Stimulated activated CD4-positive, alpha-beta T cell treated with anti-CD3 and anti-CD28 coated beads, Interleukin-1b, Interleukin-23, amount 100 ng/mL, for 1 hour (primary cell): ENCODE measurements around the gene PAK5.

Experiments used
- DNase-seq, 2 donors: peaks; one replicate each; pipeline ENCODE4 v3.0.0-alpha.2; 2020; ENCODE audit warnings: low read depth in 2 of 2

PAK5 gene

DNA sequence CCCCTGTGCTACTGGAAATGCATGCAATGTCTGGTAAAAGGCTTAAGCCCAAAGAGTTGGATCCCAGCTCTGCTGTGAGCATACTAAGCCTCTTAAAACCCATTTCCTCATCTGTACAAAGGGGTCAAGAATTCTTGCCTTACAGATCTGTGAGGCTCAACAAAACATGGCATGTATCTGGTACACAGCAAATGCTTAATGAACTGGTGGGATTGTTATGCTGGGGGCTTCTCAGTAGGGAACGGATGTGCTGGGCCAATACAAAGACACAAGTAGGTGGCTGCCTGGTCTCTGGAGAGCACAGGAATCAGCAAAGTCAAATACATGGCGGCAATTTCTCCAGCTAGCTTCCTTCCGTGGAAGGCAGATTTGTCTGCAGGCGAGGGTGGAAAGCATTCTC is 262.2 kb downstream of the PAK5 start:
- DNase-seq = no peak

DNA sequence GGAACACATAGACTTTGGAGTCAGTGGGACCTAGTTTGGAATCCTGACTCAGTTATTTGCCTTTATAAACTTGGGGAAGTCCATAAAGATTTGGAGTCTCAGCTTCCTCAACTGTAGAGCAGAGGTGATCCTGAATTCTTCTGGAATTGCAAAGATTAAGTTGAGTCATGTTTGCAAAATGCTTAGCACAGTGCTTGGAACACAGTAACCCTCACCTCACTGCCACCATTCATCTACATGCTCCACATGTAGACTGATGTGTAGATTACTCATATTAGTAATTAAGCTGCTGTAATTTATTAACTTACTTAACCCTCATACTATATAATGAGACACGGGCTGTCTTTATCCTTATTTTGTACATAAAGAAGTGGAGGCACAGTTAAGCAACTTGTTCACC is 263.0 kb downstream of the PAK5 start:
- no peak for DNase-seq

DNA sequence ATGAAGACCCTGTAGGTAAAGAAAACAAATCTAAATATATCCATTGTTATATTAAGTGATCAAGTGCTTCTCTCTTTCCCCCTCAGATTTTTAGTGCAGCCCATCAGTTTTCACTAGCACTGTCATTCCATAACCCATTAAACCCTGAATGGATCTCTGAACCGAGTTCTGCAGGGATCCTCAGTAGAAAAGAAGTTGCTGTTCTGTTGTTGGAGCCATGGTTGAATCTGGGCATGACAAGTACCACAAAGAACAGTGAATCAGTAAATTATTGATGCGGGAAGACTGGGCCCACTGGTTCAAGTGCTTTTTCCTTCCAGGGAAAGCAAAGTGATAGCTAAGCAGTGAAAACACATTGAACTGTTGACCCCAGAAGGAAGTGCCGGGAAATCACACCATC is 264.1 kb downstream of the PAK5 start:
- DNase-seq = no peak

DNA sequence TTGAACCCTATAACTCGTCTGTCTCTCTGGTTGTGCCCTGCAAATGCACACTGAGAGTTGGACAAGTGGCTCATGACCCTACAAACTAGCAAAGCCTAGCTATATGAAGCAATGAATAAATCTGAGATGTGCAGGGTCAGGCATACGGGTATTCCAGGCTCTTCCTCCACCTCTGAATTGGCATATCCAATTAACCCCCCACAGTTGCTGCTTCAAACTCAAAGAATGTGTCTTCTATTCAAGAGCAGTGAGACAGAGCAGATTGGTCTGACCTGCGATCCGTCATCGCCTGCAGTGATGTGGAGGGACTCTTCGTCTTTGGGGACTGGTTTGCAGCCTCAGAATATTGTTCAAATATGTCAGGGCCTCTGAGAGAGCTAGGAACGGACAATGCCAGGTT is 264.7 kb downstream of the PAK5 start:
- DNase-seq = no peak

DNA sequence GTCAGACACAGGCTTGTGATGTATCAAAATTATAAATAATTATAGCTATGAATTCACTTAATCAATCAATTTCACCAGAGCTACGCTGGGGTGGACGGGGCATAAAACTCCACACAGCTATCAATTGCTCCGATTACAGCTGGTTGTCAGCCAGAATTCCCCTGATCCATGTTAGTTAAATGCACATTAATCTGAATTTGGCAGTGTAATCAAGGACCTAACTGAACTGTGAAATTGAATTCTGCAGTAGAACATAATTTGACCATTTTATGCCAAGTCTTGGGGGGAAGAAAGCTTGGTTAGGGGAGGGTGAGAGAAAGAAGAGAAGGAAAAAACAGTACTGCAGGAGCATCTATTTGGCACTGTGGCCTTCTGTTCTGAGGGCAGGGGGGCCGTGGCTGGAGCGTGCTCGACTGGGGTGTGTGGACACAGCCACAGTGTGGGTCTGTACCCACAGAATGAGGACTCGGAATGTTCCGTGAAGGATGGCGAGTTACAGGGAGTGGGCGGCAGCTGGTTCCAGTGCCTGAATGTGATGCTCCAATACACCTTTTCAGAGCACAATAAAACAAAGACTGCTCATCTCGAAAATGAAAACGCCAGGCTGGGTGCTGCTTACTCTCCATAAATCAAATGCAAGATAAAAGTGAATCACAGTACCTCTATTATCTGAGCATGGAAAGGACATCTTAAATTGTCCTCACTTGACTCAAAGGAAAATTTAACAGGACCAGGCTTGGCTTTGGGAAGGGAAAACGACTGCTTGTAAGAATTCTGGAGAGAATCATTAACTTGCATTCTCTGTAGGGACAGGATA is 265.3 kb downstream of the PAK5 start:
- DNase-seq = no peak

DNA sequence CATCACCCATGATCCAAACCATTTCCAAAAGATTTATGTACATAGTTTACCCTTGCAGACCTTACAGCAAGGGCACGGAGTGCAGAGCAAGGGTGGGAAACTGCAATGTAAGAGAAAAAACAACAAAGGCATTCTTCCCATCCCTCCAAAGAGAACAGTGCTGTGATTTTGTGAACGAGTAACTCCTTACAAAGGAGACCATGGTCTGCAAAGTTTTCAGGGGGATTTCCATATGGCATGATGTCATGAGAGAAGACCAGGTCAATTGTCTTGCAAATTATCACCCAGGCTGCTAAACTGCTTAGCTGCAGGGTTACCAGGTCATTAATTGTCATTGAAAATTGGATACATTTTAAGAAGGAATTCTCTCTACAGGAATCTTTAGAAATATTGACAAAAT is 266.2 kb downstream of the PAK5 start:
- DNase-seq = no peak

DNA sequence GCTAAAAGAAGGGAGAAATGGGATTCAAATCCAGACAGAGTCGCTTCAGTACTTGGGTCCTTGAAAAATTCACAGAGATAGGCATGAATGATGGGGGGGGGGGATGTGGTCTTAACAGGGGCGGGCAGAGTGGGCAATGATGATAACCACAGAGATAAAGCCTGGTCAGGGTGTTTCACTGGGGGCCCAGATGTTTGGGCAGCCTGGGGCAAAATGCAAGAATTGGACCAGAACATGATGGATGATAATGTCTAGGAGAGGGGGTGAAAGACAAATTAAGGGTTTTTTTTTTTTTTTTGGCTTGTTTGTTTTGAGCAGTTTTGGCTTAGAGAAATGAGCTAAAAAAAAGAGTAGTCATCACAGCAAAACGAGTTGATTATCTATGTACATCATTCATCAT is 267.1 kb downstream of the PAK5 start:
- DNase-seq = no peak

DNA sequence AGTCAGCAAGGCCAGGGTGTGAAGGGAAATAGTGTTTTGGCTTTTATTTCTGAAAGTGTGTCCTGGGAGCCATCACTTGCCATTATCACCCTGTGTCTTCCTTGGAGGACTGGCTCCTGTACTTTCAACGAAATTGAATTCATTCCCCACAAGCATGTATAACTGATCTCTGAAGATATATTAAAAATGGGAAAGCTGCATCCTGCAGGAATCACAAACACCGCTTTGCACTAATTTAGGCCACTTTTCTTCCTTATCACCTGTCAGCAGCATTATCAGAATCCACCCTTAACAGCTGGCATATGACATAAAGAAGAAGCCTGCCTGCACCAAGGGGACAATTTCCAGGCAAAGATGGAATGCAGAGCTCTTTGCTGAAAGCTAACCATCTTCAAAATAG is 268.3 kb downstream of the PAK5 start:
- DNase-seq = no peak

DNA sequence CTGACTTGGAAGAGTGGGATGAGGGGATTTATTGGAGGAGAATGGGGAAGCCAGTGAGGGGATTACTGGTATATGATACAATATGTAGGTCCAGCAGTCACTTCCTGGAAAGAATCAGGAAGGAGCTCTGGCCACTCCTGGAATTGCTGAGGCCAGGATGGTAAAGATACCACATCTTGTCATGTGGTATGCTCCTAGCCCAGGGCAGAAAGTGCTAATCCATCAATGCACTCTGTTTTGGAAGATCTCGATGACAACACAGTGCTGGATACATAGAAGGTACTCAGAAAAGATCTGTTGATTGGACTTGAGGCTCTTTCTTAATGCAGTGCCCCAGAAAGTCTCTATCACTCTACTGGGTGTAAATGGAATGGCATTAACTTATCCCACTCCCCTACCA is 271.9 kb downstream of the PAK5 start:
- no peak for DNase-seq

DNA sequence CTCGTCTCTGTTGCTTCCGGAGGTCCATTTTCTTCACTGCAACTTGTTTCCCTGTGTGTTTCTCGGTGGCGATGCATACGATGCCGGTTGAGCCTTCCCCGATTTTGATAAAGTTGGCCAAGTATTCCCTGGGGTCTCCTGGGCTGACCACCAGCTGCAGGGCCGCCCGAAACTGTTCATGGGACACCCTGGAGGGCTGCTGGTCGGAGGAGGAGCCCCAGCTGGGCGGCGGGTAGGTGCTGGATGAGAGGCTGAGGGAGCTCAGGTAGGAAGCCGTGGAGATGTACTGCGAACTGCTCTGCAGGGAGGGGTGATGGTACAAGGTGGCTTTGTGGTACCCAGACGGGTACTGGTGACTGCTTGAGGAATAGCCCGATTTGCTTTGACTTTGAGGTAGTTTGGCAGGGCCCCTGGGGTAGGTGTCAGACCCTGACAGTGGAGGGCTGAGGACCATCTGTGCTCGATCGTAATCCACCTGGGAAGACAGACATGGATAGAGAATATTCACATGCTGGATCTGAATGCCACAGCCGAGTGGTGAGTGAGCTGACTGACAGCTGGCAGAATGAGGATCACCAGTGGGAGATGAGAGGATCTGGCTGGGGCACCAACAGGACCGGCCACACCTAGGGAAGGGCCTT is 272.8 kb downstream of the PAK5 start:
- no peak for DNase-seq

DNA sequence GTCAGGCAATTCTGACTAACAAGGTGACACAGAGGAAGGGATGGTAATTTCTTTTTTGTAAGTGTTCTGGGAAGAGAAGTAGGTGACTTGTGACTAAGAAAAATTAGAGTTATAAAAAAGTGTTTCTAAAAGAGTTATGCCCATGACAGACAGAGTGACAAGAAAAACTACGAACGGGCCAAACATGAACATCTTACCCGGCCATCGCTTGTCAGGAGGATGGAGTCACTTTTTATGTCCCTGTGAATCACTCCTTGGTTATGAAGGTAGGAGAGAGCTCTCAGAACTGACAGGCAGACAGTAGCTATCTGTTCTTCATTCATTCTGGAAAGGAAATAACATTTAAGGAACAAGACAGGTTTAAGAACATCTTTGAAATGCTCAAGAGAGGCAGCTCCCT is 281.5 kb downstream of the PAK5 start:
- DNase-seq = no peak

DNA sequence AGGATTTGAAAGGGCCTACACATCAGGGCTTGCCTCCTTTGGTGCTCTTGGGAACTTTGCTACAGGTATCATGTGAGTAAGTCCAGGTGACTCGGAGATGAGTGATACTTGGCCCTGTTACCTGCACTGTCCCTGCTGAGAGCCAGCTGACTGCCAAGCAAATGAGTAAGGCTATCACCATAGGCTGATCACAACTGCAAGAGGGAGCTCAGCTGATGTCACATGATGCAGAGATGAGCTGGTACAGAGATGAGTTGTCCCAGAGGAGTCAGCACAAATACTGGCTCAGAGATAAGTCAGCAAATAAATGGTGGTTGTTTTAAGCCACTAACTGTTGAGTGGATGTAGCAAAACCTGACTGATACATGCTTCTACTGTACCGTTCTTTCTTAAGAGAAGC is 283.1 kb downstream of the PAK5 start:
- no peak for DNase-seq

DNA sequence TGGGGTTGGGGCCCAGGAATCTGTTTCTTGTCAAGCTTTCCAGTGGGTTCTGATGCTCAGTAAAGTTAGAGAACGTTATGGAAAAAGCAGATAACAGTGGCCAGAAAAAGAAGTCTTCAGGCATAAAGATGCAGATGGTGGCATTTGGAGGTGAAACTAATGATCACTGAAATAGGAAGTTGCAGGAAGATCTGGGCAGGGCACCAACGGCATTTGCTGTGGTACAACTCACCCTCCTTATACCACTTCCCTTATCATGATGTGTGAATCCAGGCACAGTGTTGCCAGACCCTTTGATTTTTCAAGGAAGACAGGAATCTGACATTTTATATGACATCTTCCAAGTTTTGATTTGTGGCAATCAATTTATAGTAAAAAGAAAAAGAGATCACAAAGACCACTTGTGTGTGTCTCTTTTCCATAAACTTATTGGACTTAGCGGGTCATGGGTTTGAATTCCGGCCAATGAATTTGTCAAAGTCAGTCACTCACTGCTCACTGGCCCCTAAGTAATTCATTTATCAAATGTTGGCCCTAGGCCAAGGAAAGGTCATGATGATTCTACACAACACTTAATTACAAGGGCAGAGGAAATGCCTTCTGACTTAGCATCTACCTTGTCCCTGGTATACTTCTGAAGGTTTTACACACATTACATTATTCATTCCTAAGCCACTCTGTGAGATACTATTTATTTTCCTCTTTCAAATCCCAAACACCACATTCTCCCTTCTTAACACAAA is 286.9 kb downstream of the PAK5 start:
- no peak for DNase-seq

DNA sequence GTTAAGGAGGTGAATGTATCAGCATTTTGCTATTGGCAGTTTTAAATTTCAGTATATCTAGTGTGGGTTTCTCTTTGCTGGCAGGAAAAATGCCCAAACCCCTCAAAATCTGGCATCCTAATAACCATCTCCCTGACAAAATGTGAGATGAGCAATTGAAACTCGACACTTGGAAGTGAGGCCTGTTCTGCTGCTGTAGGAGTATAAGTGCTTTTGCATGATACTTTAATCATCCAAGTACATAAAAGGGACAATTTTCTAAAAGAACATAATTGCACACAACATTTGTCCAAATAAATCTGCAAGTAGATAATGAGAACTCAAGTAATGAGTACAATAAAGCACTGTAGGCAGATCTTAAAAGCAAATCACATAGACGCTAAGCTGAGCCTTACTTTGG is 288.0 kb downstream of the PAK5 start:
- DNase-seq = no peak

DNA sequence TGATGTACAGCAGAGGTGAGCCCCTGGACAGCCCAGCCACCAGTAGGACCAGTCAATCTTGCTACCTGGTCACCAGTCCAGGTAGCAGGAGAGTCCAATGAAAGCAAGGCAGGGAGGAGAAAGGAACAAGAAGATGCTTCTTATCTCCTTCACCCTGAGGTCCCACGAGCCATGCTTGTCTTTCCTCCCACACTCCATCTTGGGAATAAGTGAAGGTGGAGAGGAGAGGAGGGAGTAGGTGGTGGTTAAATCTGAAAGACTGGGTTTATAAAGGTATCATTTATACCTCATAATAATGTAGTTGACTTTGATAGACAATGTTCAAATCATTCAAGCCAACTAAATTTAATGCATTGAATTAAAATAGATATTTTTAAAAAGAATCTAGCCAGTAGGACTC is 288.6 kb downstream of the PAK5 start:
- DNase-seq = no peak

DNA sequence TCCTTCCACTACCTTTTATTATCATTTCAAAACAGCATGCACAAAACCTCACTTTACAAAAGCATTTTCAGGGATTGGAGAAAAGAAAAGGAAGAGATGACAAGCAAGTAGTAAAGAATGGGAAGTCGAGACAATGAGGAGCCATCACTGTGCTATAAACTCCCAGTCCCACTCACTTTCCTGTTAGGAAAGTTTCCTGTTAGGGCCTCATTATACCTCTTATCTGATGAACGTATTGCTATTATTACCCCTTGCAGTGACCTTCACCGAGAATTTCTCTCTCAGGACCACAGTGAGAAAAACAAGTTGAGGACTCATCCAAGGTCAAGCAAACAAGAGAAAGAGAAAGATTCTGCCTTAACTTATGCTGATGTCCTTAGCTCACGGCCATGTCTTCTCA is 295.7 kb downstream of the PAK5 start:
- DNase-seq = no peak

DNA sequence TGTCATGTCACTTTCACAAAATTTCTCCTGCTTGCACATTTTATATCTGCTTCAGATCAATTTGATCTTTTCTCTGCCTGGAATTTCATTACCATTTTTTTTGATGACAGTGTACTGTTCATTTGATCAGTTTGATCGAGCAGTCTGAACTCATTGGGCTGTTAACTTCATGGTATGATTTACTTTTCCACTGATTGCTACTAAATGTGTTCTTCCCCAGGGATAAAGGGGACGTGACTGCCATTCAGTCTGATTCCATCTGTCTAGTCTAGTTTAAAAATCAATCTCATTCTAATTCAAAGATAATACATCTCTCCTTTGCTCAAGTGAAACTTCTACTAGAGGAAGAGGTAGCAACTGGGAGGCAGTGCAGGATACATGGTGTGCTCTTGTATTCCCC is 303.4 kb downstream of the PAK5 start:
- DNase-seq = no peak

DNA sequence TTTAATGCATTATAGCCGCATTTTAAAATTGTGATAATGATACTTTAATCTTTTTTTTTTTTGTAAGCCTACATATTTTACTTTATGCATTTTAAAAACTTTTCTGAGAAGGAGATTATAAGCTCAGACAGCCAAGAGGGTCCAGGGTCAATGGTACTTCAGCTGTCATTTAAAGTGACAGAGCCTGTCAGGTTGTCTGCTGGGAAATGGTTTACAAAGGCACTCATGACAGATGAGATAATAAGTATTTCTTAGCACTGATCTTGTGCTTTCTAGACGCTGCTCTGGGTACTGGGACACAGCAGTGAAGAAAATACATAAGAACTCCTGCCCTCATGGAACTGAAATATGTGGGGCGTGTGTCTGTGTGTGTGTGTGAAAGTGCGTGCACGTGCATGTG is 304.9 kb downstream of the PAK5 start:
- DNase-seq = no peak

DNA sequence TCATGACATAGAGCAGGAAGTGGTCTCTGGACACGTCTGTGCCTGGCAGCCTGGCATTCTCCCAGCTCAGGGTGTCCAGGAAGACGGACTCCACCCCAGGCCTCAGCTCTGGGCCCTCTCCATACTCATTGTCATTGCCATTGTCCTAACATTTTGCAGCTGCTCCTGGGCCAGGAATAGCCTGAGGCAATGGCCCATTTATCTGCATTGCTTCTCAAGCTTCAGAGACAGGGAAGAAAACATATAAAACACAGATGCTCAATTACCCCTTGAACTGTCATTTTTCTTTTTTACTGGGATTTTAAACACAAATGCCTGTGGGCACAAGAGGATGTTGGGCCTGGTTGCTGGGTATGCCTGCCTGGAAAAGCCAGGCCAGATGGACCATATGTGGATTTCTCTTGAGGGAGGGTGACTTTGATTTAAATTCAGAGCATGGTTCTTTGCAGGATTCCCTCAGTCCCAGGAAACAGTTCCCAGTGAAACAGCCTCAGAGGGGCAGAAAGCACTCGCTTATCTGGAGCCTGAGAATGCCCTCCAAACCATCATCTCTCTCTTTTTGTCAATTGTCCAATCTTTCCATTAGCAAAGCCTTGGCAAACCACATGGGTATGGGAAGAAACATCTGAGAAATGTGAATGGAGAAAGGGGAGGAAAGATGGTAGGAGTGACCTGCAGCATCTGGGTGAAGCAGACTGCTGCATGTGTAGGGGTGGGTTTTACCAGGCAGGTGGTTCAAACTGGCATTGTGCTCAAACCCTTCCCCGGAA is 306.6 kb downstream of the PAK5 start:
- no peak for DNase-seq

DNA sequence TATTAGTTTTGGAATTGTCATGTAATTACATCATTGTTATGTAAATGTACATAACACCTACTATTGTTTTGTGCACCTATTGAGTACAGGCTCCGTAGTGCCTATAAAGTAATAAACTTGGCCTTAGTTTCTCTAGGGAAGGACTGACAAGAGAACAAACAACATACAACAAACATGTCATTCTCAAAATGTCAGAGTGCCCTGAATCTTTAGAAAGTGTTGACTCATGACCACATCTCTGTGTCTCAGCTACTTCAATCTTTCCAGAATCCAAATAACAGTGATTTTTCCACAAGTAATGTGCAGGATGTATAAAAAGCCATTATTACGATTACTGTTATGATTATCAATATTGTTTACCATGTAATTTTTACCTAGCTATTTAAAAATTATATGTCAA is 307.3 kb downstream of the PAK5 start:
- no peak for DNase-seq

DNA sequence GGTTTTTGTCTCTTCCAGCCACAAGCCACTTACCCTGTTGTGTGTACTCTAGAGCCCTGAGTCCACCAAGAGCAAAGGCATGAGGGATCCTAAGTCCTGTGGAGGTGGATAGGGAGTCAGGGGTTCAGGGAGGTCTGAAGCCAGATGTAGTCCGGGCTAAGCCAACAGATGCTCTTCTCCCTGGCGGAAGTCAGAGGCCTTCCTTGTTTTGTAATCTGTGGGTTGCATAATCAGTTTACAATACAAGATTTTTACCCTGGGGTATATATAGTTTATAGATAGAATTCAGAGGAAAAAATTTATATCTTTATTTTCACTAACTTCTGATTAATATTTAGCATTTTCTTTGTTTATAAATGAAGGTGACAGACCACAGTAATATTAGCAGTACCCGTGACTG is 315.2 kb downstream of the PAK5 start:
- DNase-seq = no peak

DNA sequence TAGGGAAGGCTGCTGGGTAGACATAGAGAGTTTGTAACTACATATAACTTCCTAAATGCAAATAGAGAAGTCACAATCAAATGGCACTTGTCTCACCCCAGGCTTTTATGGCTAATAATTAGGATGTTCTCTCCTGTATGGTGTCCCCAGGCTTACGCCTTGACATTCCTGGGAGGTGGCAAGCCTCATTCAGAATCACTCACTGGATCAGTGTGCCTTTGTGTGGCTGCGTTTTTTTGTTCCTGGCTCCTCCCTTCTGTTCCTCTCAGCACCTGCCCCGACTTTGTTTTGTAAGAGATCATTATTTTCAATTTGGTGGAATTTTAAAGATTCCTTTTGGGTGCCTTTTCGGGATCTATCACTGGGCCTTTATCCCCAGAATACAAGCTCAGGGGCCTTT is 318.8 kb downstream of the PAK5 start:
- no peak for DNase-seq
